RKO (cell line): Measurements from ENCODE around the gene TPGS2.
"Not testable (repeated sequence)": the region's sequence is repeated elsewhere in the genome, so short reads cannot be mapped to it uniquely, and the experiment has no call there.

Experiments
- DNase-seq: peaks from one replicate; pipeline ENCODE4 v3.0.0-alpha.2; 2016; ENCODE audit warnings: low spot score

TPGS2 gene

GRCh38 chr18:36772241-36772723, 56.5 kb downstream of the TPGS2 start:
- no peak for DNase-seq

DNA sequence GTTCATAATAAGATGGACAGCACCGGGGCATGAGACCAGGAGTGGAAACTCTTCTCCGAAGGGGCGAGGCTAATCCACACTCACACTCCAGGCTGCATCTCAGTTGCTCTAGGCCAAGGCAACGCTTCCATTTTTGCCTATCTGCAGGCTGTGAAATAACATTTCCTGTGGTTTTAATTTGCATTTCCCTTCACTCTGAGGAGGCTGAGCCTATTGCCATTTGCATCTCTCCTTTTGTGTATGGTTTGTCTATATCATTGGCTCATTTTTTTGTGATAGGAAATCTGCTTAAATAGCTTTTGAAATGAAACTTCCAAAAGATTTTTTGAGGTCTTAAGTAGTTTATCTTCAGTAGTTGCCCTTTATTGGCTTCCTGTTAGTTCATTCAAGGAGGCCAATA, 57.6 kb downstream of the TPGS2 start:
- no peak for DNase-seq

DNA sequence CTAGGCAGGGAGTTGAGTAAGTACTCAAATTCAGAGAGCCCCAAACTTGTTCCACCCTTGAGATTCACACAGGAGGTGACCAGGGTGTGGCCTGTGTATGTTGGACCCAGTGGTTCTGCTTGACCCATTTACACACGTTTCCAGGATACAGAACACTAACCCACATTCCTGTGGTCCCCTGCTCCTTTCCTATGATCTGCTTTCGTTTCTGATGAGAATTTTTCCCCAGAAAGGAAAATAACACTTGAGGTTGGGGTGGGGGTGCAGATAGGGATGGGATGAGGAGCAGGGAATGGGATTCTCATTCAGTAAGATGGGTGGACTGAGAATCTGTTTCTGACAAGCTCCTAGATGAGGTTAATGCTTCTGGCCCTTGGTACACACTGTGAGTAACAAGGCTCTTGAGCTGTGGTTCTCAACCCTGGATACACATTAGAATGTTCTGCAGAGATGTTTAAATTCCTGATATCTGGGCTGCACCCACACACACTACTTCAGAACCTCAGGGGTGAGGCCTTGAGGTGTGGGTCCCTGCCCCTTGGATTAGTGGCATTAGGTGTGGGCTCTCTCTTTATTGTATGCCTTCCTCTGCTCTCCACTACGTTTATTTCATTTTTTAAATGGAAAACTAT, 58.4 kb downstream of the TPGS2 start:
- no peak for DNase-seq

DNA sequence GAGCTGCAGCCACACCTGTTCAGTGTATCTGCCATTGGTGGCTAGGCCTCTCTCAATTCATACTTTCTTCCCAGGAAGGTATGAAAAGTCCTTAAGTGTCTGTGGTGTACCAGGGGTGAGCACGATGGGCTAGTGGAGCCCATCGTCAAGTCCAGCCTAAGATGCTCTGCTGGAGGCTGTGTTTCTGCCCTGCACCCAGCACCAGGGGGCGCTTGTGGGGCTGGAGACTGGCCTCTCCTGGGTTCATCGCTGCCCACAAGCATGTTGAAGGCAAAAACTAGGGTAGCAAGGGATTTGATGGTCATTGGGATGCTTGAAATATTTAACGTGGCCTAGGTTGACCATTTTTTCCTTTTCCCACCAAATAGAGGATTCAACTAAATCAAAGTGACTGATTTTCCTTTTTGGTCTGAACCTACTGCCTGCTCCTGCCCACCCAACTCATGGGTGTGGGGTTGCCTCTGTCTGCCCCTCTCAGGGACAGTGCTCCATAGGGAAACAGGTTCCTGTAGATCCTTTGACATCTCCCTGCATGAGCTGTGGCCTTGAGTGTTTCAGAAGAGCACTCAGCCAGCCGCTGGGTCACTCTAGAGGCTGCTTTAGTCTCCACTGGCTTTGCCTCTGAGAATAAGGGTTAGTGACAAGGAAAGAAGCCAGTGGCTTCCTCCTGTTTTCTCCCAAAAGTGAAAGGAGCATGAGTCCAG, 59.0 kb downstream of the TPGS2 start:
- no peak for DNase-seq

DNA sequence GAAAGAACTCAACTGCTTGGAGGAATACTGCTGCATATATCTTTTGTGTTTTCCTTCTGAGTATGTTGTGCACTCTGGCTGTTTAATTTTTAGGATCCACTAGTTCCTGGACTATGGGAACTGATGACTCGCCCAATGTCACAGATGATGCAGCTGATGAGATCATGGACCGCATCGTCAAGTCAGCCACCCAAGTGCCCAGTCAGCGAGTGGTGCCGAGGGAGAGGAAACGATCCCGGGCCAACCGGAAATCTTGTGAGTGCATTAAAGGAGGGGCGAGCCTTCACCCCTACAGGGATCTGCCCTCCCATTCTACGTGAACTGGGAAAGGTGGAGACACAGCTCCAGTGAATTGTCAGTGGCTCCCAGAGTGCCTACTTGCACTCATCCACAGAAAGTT, 59.6 kb downstream of the TPGS2 start:
- DNase-seq: peak; percentile 14

DNA sequence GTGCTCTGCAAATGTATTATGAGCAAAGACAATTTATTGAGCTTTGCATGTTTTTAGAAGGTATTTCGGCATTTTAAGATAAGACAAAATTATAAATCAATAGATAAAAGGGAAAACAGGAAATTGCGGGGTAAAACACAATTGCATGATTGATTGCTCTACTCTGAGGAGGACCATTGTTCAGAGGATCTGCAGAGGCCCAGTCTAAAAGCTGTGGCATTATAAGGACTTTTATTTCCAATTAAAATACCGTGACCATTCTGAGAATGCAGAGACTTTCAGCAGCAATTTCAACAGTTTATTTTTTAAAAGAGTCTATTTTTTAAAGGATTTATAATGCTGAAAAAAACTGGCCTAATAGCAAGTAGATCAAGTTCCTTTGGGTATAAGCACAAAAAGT, 62.0 kb downstream of the TPGS2 start:
- DNase-seq: no peak

DNA sequence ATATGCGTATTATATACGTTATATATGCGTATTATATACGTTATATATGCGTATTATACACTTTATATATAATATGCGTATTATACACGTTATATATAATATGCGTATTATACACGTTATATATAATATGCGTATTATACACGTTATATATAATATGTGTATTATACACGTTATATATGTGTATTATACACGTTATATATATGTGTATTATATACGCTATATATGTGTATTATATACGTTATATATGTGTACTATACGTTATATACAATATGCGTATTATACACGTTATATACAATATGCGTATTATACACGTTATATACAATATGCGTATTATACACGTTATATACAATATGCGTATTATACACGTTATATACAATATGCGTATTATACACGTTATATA, 65.8 kb downstream of the TPGS2 start:
- DNase-seq: not testable (repeated sequence)

GRCh38 chr18:36762074-36762473, 66.7 kb downstream of the TPGS2 start:
- no peak for DNase-seq

DNA sequence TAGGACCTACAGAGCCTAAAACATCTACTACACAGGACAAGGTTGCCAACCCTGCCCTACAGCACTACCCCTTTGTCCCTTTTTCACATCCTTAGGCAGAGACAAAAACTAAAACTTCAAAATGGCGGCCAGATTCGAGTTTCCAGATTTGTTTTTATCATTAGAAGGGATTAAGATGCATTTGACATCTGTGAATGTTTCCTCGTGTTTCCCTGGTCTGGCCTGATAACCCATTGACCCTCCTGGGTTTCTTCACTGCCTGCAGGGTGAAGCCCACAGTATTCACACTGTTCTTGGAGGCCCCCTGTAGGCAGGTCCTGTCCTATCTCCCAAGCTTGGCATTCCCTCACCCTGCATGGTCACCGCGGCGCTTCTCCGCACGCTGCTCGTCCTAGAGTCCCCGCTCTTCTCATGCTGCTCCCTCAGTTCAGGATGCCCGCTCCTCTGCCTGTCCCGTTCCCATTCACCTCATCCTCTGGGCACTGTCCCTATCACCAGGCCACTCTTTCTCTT, 67.6 kb downstream of the TPGS2 start:
- DNase-seq: no peak

- no peak for DNase-seq
Measured at GRCh38 chr18:36760598-36760997, 68.2 kb downstream of the TPGS2 start.

DNA sequence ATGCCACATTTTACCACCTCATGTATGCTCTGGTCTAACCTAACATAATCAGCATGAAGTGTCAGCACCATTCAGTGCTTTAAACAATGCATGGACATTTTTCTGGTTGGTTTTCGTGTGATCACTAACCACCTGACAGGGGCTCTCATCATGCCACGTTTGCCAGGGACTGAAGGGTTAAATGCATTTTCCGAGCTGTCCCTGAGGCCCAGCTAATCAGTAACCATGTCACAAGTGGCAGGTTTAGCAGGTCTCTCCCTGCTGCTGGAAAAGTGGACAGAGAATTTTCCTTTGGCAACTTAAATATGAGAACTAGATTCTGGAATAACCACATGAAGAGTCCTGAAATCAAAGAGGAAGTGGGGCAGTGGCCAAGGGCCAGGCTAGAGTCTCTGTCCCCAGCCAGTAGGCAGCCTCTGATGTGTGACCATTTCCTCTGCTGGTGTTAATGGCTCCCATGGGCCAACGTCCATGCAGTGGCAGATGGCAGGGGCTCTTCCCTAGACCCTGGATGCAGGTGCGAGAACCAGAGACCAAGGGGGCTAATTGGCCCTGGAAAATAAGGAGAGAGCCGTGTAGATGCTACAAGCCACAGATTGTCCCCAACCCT, 69.5 kb downstream of the TPGS2 start:
- no peak for DNase-seq

- no peak for DNase-seq
Measured at GRCh38 chr18:36758623-36759022, 70.2 kb downstream of the TPGS2 start.

DNA sequence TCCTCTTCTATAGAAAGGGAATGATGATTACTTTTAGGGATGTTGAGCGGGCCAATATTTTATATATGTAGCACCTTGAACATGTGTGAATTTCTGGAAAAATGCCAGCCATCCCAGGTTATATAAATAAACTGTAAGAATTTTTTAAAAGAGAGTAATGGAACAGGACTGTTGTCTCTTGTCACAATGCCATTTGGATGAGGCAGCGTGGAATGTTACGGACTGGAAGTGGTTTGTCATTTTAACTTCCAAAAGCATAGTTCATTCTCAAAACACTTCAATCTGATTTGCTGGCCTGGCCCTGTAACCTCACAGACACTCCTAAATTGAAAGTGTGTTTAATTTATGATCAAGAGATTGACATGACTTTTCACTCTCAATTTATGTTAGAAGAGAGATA, 70.8 kb downstream of the TPGS2 start:
- DNase-seq: no peak

GRCh38 chr18:36757081-36757480, 71.7 kb downstream of the TPGS2 start:
- peak; percentile 67 for DNase-seq

- no peak for DNase-seq
Measured at GRCh38 chr18:36756242-36756641, 72.6 kb downstream of the TPGS2 start.

DNA sequence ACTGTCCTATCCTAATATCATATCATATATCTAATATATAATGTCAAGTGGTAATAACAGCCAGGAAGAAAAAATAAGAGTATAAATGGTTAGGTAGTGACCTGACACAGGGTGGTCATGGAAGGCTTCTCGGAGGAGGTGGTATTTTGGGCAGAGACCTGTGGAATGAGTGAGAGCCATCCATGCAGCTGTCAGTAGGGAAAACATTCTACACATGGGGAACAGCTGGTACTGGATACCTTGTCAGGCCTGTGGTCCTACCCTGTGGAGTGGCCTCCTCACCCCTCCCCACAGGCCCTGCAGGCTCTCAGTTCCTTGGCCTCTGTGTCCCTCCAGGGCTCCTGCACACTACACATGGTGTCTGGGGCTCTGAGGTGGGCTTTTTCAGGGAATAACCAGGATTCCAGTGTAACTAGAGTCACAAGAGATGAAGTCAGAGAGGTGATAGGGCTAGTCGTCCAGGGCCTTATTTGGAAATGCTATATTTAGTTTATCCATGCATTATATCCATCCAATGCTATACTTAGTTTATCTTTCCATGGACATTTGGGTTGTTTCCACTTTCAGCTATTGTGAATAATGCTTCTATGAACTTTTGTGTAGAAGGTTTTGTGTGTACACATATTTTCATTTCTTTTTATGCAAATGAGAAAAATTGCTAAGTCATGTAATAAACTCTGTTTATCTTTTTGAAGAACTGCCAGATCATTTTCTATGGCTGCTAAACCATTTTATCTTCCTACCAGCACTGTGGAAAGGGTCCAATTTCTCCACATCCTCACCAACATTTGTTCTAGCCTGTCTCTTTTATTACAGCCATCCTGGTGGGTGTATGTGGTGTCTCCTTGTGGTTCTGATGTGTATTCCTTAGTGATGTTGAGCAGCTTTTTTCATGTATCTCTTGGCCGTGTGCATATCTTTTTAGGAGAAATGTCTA, 75.6 kb downstream of the TPGS2 start:
- no peak for DNase-seq

GRCh38 chr18:36745219-36745975, 83.4 kb downstream of the TPGS2 start:
- no peak for DNase-seq

- no peak for DNase-seq
Measured at GRCh38 chr18:36744261-36744876, 84.4 kb downstream of the TPGS2 start.
